WTC11 (cell line): ENCODE results near the gene PLK3. TPM values are rescaled to one million over a fixed set of nuclear protein-coding genes. Genes with fewer than 3 reads are reported as not detected.
A peak's percentile ranks its signal among the peaks of the same experiment; 100 is the strongest.

Experiments used
- ATAC-seq: fragments of 200-7000 bp; cut with Tn5 transposase; 2 replicates; pipeline ENCODE4 v1.10.0; 2021; ENCODE audit warnings: mild to moderate bottlenecking, moderate library complexity
- CTCF ChIA-PET: fragments of 300-600 bp; sonication (Branson Sonifier 250); formaldehyde crosslinking; loops from one replicate; lab custom pipeline; 2021; ENCODE audit warnings: antibody characterized with exemption; lab: Charles Lee
- POLR2A ChIA-PET: fragments of 350-600 bp; sonication (Branson Sonifier 250); formaldehyde crosslinking; loops from one replicate; lab custom pipeline; 2021; ENCODE audit warnings: antibody characterized with exemption; lab: Charles Lee
- DNase-seq: peaks from one replicate; pipeline ENCODE4 v3.0.0; 2021; ENCODE audit warnings: low spot score
- H3K27ac Mint-ChIP-seq: 2 replicates; pipeline ENCODE4 v1.8.0; 2021; ENCODE audit warnings: mixed read lengths
- H3K27me3 Mint-ChIP-seq: 2 replicates; pipeline ENCODE4 v1.8.0; 2021; ENCODE audit warnings: low read depth, mild to moderate bottlenecking, moderate library complexity, mixed read lengths
- H3K36me3 Mint-ChIP-seq: 2 replicates; pipeline ENCODE4 v1.8.0; 2021; ENCODE audit warnings: mixed read lengths
- H3K4me1 Mint-ChIP-seq: 2 replicates; pipeline ENCODE4 v1.8.0; 2022; ENCODE audit warnings: mixed read lengths
- H3K4me3 Mint-ChIP-seq: 2 replicates; pipeline ENCODE4 v1.8.0; 2021; ENCODE audit warnings: mild to moderate bottlenecking, moderate library complexity, mixed read lengths
- H3K9me3 Mint-ChIP-seq: 2 replicates; pipeline ENCODE4 v1.8.0; 2021; ENCODE audit warnings: mixed read lengths
- CBFB ChIP-seq: sonication (generic); formaldehyde crosslinking; IDR thresholded peaks from 2 replicates; pipeline ENCODE4 v1.8.1; 2022; ENCODE audit warnings: mild to moderate bottlenecking, low read depth, missing genetic modification reagents
- GABPB1 ChIP-seq: sonication (generic); formaldehyde crosslinking; IDR thresholded peaks from 2 replicates; pipeline ENCODE4 v1.8.1; 2023; ENCODE audit warnings: mild to moderate bottlenecking, missing genetic modification reagents
- IRF2 ChIP-seq: sonication (generic); formaldehyde crosslinking; IDR thresholded peaks from 2 replicates; pipeline ENCODE4 v1.8.0; 2022; ENCODE audit warnings: low read depth, missing genetic modification reagents, borderline replicate concordance
- OVOL2 ChIP-seq: fragments of 250-450 bp; sonication (Bioruptor Pico); IDR thresholded peaks from 2 replicates; pipeline ENCODE4 v1.9.0; 2021; ENCODE audit warnings: mild to moderate bottlenecking, borderline replicate concordance
- RORB ChIP-seq: fragments of 250-450 bp; sonication (Bioruptor Pico); IDR thresholded peaks from 2 replicates; pipeline ENCODE4 v1.9.0; 2021; ENCODE audit warnings: mild to moderate bottlenecking
- TEAD4 ChIP-seq: sonication (generic); formaldehyde crosslinking; IDR thresholded peaks from 2 replicates; pipeline ENCODE4 v1.8.0; 2022; ENCODE audit warnings: mild to moderate bottlenecking, missing genetic modification reagents
- ZNF219 ChIP-seq: sonication (generic); formaldehyde crosslinking; IDR thresholded peaks from 2 replicates; pipeline ENCODE4 v1.8.0; 2023; ENCODE audit warnings: missing genetic modification reagents, mild to moderate bottlenecking, borderline replicate concordance
- total RNA-seq: library from RNA; stranded (reverse); gene quantifications from 3 replicates; pipeline ENCODE4 v1.2.3, GENCODE V29; 2021
- TF ChIP-seq, protein P1 (sequence below): sonication (generic); formaldehyde crosslinking; IDR thresholded peaks from 2 replicates; pipeline ENCODE4 v1.8.1; 2022; ENCODE audit warnings: mild to moderate bottlenecking, missing genetic modification reagents, moderate library complexity, borderline replicate concordance
- TF ChIP-seq, protein P2 (sequence below): sonication (generic); formaldehyde crosslinking; IDR thresholded peaks from 2 replicates; pipeline ENCODE4 v1.8.1; 2023; ENCODE audit warnings: mild to moderate bottlenecking, moderate library complexity, missing genetic modification reagents
- TF ChIP-seq, protein P3 (sequence below): fragments of 250-450 bp; sonication (Bioruptor Pico); IDR thresholded peaks from 2 replicates; pipeline ENCODE4 v1.9.0; 2021; ENCODE audit warnings: mild to moderate bottlenecking
- TF ChIP-seq, protein P4 (sequence below): sonication (generic); formaldehyde crosslinking; IDR thresholded peaks from 2 replicates; pipeline ENCODE4 v1.8.0; 2023; ENCODE audit warnings: missing genetic modification reagents, mild to moderate bottlenecking, borderline replicate concordance
- TF ChIP-seq, protein P5 (sequence below): sonication (generic); formaldehyde crosslinking; IDR thresholded peaks from 2 replicates; pipeline ENCODE4 v1.8.1; 2023; ENCODE audit warnings: mild to moderate bottlenecking, missing genetic modification reagents
- TF ChIP-seq, protein P6 (sequence below): sonication (generic); formaldehyde crosslinking; IDR thresholded peaks from 2 replicates; pipeline ENCODE4 v1.8.0; 2022; ENCODE audit warnings: mild to moderate bottlenecking, missing genetic modification reagents
- TF ChIP-seq, protein P7 (sequence below): sonication (generic); formaldehyde crosslinking; IDR thresholded peaks from 2 replicates; pipeline ENCODE4 v1.8.1; 2023; ENCODE audit warnings: mild to moderate bottlenecking, missing genetic modification reagents, moderate library complexity

PLK3 gene
- total RNA-seq, 1 experiment from 2014 or later = 16.4 TPM

DNA sequence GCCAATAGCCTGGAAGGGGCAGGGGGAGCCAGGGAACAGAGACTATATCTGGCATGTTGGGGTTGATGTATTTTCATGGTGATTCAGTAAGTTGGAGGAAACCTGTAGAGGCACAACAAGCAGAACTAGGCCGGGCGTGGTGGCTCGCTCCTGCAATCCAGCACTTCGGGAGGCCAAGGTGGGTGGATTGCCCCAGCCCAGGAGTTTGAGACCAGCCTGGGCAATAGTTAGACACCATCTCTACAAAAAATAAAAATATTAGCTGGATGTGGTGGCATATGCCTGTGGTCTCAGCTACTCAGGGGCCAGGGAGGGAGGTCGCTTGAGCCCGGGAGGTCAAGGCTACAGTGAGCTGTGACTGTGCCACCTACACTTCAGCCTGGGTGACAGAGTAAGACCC lies 53.0 kb downstream of the PLK3 start:
- H3K27ac Mint-ChIP-seq = no peak overlapping the region
- H3K36me3 Mint-ChIP-seq = peaks cover 7% of the 10 kb centered on the region
- H3K4me3 Mint-ChIP-seq = no peak overlapping the region
- DNase-seq (no peak), ATAC-seq (no peak)
- TF ChIP-seq IRF2 (CRISPR knock-in tag) (no peak), GABPB1 (CRISPR knock-in tag) (no peak), ZNF219 (CRISPR knock-in tag) (no peak), RORB (no peak)
- CTCF ChIA-PET = interaction anchor here (0.6 kb wide), 1 partner anchor 537 kb away, joined by 3 read pairs; no protein-coding TSS in a partner anchor
- no peaks in the 10 kb centered on the region for H3K9me3 Mint-ChIP-seq
- POLR2A ChIA-PET = no interaction called here
- peaks cover 12% of the 10 kb centered on the region for H3K4me1 Mint-ChIP-seq
- no peaks in the 10 kb centered on the region for H3K27me3 Mint-ChIP-seq

DNA sequence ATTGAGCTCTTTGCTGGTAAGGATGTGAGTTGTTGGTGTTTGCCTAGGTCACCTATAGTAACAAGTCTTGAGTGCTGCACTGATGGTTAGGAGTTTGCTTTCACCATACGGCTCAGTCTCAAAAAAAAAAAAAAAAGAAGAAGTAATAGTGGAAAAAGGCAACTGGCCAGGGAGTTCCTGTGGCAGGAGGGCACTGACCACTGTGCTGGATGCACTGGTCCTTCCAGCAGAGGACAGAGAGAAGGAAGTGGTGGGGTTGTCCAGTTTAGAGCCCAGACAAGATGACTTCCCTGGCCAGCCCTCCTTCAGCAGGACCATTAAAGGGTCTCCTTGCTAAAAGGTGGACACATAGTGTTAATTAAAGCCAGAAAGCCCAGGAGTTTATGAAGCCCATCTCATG lies 54.8 kb downstream of the PLK3 start:
- Mint-ChIP-seq H3K36me3 (peaks cover 7% of the 10 kb centered on the region), H3K9me3 (no peaks in the 10 kb centered on the region), H3K27me3 (no peaks in the 10 kb centered on the region), H3K4me3 (no peak overlapping the region), H3K4me1 (peaks cover 3% of the 10 kb centered on the region), H3K27ac (peak overlapping the region; percentile 70; the same call in 1 of the 2 replicates)
- POLR2A ChIA-PET = interaction anchor here (0.7 kb wide), 1 partner anchor 245 kb away, joined by 3 read pairs; no protein-coding TSS in a partner anchor
- CTCF ChIA-PET = no interaction called here
- TF ChIP-seq, protein P1, sequence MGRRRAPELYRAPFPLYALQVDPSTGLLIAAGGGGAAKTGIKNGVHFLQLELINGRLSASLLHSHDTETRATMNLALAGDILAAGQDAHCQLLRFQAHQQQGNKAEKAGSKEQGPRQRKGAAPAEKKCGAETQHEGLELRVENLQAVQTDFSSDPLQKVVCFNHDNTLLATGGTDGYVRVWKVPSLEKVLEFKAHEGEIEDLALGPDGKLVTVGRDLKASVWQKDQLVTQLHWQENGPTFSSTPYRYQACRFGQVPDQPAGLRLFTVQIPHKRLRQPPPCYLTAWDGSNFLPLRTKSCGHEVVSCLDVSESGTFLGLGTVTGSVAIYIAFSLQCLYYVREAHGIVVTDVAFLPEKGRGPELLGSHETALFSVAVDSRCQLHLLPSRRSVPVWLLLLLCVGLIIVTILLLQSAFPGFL (CRISPR knock-in tag) = no peak
- TF ChIP-seq, protein P2, sequence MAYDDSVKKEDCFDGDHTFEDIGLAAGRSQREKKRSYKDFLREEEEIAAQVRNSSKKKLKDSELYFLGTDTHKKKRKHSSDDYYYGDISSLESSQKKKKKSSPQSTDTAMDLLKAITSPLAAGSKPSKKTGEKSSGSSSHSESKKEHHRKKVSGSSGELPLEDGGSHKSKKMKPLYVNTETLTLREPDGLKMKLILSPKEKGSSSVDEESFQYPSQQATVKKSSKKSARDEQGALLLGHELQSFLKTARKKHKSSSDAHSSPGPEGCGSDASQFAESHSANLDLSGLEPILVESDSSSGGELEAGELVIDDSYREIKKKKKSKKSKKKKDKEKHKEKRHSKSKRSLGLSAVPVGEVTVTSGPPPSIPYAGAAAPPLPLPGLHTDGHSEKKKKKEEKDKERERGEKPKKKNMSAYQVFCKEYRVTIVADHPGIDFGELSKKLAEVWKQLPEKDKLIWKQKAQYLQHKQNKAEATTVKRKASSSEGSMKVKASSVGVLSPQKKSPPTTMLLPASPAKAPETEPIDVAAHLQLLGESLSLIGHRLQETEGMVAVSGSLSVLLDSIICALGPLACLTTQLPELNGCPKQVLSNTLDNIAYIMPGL (CRISPR knock-in tag) = no peak
- TF ChIP-seq, protein P3, sequence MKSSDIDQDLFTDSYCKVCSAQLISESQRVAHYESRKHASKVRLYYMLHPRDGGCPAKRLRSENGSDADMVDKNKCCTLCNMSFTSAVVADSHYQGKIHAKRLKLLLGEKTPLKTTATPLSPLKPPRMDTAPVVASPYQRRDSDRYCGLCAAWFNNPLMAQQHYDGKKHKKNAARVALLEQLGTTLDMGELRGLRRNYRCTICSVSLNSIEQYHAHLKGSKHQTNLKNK (CRISPR knock-in tag) = no peak
- TF ChIP-seq, protein P4, sequence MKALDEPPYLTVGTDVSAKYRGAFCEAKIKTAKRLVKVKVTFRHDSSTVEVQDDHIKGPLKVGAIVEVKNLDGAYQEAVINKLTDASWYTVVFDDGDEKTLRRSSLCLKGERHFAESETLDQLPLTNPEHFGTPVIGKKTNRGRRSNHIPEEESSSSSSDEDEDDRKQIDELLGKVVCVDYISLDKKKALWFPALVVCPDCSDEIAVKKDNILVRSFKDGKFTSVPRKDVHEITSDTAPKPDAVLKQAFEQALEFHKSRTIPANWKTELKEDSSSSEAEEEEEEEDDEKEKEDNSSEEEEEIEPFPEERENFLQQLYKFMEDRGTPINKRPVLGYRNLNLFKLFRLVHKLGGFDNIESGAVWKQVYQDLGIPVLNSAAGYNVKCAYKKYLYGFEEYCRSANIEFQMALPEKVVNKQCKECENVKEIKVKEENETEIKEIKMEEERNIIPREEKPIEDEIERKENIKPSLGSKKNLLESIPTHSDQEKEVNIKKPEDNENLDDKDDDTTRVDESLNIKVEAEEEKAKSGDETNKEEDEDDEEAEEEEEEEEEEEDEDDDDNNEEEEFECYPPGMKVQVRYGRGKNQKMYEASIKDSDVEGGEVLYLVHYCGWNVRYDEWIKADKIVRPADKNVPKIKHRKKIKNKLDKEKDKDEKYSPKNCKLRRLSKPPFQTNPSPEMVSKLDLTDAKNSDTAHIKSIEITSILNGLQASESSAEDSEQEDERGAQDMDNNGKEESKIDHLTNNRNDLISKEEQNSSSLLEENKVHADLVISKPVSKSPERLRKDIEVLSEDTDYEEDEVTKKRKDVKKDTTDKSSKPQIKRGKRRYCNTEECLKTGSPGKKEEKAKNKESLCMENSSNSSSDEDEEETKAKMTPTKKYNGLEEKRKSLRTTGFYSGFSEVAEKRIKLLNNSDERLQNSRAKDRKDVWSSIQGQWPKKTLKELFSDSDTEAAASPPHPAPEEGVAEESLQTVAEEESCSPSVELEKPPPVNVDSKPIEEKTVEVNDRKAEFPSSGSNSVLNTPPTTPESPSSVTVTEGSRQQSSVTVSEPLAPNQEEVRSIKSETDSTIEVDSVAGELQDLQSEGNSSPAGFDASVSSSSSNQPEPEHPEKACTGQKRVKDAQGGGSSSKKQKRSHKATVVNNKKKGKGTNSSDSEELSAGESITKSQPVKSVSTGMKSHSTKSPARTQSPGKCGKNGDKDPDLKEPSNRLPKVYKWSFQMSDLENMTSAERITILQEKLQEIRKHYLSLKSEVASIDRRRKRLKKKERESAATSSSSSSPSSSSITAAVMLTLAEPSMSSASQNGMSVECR (CRISPR knock-in tag) = no peak
- TF ChIP-seq, protein P5, sequence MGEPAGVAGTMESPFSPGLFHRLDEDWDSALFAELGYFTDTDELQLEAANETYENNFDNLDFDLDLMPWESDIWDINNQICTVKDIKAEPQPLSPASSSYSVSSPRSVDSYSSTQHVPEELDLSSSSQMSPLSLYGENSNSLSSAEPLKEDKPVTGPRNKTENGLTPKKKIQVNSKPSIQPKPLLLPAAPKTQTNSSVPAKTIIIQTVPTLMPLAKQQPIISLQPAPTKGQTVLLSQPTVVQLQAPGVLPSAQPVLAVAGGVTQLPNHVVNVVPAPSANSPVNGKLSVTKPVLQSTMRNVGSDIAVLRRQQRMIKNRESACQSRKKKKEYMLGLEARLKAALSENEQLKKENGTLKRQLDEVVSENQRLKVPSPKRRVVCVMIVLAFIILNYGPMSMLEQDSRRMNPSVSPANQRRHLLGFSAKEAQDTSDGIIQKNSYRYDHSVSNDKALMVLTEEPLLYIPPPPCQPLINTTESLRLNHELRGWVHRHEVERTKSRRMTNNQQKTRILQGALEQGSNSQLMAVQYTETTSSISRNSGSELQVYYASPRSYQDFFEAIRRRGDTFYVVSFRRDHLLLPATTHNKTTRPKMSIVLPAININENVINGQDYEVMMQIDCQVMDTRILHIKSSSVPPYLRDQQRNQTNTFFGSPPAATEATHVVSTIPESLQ (CRISPR knock-in tag) = no peak
- TF ChIP-seq, protein P6, sequence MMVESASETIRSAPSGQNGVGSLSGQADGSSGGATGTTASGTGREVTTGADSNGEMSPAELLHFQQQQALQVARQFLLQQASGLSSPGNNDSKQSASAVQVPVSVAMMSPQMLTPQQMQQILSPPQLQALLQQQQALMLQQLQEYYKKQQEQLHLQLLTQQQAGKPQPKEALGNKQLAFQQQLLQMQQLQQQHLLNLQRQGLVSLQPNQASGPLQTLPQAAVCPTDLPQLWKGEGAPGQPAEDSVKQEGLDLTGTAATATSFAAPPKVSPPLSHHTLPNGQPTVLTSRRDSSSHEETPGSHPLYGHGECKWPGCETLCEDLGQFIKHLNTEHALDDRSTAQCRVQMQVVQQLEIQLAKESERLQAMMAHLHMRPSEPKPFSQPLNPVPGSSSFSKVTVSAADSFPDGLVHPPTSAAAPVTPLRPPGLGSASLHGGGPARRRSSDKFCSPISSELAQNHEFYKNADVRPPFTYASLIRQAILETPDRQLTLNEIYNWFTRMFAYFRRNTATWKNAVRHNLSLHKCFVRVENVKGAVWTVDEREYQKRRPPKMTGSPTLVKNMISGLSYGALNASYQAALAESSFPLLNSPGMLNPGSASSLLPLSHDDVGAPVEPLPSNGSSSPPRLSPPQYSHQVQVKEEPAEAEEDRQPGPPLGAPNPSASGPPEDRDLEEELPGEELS = no peak
- TF ChIP-seq, protein P7, sequence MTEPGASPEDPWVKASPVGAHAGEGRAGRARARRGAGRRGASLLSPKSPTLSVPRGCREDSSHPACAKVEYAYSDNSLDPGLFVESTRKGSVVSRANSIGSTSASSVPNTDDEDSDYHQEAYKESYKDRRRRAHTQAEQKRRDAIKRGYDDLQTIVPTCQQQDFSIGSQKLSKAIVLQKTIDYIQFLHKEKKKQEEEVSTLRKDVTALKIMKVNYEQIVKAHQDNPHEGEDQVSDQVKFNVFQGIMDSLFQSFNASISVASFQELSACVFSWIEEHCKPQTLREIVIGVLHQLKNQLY (CRISPR knock-in tag) = no peak
- no peak for TF ChIP-seq CBFB (CRISPR knock-in tag)
- no peak for TF ChIP-seq TEAD4
- no peak for TF ChIP-seq OVOL2
- ATAC-seq (no peak), DNase-seq (no peak)
